ENCODE measurements around the gene ACAD9.
"Not testable (repeated sequence)": the region's sequence is repeated elsewhere in the genome, so short reads cannot be mapped to it uniquely, and the experiment has no call there.

The ACAD9 gene

DNA sequence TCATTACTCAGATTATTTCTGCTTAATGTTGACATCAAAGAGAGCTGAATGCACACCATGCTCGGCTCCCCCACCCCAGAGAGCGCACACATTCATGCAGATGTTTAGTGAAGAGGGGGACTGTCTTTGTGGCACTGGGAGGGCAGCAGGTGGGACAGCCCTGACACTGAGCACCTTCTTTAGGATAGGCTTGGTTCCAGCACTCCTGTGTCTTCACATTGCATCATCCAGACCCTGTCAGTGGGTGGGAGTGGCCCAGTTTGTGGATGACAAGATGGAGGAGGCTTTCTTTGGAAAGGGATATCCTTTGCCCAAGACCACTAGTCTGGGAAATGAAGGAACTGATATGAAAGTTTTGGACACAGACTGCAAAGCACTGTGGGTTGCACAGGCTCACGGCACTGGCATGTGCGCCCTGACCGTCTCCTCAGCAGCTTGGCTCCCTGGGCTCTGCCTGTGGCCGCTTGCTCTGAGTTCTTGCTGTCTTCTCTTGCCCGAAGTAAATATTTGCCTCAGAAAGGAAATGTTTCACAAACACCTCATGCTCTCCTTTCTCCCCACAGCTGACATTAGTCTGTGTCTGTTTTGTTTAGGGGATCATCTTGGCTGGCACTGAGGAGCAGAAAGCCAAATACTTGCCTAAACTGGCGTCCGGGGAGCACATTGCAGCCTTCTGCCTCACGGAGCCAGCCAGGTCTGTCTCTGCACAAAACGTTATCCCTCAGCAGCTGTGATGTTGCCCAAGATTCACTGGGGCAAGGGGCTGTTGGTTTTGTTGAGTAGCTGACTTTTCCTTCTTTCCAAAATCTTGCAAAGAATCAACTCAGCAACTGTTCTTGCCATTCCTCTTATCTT lies 16.6 kb downstream of the ACAD9 start:
- DNase-seq (ENCODE audit: low spot score) = no peak

DNA sequence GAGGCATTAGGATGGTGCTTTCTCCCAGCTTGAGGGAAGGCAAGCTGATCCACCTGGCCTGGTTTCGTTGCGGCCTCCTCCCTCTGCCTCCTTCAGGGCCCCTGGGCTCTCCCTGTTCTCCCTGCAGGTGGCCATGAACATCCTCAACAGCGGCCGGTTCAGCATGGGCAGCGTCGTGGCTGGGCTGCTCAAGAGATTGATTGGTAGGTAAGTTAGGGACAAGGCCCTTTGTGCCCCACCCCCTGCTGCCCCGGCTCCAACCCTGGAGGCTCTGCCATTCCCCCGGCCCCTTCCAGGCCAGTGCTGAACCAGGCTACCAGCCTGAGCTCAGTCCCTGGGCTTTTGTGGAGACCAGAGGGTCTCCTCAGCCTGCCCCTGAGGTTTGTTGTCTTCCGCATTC lies 23.0 kb downstream of the ACAD9 start:
- no peak for DNase-seq (ENCODE audit: low spot score)

DNA sequence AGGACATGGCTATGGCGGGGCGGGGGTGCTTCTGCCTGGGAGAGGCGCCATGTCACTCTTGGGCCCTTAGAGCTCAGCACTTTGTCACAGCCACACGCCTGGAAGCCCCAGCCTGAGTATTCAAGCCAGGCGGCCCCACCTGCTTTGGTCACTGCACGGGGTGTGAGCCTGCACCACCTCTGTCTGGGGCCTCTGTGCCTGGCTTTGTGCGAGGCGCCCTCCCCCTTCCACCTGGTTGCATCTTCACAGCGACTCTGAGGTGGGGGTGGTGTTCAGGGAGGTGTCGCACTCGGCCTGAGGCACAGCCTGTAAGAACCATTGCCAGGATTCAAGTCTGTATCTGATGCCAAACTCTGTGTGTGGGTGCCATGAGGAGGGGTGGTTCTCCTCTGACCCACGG lies 24.1 kb downstream of the ACAD9 start:
- DNase-seq (ENCODE audit: low spot score) = no peak

DNA sequence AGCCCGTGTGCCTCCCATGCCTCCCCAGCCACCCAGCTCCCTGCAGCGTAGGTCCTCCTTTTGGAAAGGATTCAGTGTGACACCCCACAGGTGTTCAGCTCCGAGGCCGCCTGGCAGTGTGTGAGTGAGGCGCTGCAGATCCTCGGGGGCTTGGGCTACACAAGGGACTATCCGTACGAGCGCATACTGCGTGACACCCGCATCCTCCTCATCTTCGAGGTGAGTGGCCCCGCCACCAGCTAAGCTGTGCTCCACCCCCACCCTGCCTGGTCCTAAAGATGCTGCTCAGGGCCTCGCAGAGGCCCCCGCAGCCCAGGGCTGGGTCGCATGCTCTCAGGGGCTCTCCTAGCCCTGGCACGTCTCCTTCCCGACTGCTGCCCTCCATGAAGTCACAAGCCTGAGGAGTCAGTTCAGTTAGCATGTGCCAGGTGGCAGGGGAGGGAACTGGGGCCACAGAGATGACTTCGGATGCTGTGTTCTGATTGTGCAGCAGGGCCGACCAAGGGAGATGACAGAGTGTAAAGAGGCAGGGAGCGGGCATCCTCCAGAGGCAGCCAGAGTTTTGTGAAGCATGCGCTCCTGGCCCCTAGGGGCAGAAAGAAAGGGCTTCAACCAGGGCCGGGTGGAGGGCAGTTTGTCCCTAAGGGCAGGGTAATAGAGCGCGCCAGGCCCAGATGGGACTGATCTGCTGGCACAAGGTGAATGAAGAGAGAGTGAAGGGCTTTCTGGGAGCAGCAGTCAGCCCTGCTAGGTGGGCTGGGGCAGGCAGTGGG lies 26.8 kb downstream of the ACAD9 start:
- no peak for DNase-seq (ENCODE audit: low spot score)

DNA sequence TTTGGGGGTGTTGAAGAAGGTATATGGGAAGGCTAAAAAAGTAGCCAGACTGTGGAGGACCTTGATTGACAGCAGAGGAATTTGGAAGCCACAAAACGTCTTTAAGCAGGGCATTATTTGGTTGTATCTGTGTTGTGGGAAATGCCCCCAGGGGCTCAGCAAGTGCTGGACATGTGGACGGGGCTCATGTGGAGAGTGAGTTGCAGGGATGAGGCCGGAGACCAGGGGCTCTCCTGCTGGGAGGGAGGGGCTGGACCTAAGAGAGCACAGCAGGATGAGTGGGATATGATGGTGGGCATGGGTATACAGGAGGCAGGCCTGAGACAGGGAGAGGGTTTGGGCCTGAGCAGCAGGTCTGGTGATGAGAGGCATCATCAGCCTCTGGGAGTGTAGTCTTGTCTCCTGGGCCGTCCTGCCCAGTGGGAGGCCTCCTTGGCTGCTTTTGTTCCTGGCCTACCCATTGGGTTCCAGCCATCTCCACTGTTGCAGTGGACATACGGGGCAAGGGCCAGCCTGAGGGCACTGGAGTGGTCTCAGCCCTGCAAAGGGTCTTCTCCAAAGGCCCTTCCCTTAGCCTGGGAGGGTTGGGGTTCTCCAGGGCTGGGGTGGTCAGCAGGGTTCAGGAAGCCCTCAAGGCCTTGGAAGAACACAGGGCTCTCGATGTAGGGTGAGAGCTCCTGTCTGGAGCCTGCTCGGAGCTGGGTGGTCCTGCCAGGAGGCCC lies 27.5 kb downstream of the ACAD9 start:
- DNase-seq (ENCODE audit: low spot score) = no peak

DNA sequence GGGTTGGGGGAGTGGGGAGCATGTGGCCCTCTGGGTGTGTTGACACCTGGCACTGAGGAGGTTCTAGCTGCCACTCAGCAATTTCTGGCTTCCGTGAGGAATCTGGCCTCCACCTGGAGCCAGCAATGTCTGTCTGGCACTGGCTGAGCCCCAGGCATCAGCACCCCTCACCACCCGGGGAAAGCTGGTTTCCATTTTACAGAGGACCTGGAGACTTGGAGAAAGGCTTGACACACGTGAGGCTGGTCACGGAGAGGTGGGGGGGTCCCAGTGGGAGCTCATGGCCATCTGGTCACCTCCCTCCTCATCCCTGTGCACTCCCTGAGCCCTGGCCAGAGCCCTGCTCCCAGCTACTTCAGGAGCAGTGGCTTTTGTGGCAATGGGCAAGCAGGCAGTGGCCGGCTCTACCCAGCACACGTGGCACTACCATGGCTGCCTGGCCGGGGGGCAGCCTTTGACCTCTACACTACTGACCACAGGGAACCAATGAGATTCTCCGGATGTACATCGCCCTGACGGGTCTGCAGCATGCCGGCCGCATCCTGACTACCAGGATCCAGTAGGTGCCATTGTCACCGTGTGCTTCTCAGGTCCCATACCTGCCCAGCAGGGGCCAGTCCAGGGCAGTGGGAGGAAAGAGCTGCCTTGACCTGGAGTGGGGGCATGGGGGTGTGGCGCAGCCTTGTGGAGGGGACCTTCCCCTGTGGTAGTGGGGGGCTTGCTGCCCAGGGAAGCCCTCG lies 28.5 kb downstream of the ACAD9 start:
- DNase-seq (ENCODE audit: low spot score) = no peak

DNA sequence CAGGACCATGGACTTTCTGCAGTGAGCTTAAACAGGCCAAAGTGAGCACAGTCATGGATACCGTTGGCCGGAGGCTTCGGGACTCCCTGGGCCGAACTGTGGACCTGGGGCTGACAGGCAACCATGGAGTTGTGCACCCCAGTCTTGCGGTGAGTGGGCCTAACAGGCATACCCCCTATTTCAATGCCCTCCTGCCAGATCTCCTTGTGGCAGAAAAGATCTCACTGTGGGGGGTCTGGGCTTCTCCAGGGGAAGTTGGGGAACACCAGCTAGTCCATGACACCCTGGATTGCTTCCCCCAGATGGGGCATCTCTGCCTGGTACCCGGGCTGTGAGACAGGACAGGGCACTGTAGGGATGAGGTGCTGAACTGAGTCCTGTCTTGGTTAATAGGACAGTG lies 29.5 kb downstream of the ACAD9 start:
- DNase-seq (ENCODE audit: low spot score) = no peak

DNA sequence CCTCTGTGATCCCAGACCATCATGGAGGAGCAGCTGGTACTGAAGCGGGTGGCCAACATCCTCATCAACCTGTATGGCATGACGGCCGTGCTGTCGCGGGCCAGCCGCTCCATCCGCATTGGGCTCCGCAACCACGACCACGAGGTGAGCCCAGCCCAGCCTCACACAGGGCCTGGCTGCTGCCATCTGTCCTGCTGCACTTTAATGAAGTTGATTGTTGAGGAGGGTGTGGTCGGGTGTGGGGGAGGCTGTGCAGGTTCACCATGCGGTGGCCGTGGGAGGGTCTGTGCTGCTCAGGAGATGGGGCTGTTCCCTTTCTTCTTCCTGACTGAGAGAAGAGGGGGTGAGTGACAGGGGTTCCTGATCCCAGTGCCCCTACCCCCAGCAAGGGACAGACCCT lies 30.6 kb downstream of the ACAD9 start:
- no peak for DNase-seq (ENCODE audit: low spot score)

DNA sequence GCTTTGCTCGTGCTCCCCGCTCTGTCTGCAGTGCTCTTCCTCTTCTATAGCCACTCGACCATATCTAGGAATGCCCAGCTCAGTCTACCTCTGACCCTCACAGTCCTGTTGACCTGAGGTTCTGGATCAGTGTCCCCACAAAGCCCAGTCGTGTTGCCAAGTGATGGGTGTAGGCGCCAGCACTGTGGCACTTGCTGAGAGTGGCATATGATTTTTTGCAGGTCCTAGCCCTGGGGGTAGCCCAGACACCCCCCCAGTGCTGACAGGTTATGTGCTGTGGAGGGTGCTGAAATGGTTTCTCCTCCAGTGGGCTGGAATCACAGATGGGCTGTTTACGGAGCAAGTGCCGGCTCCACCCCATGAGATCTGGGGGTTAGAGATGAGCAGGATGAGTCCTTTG lies 32.5 kb downstream of the ACAD9 start:
- no peak for DNase-seq (ENCODE audit: low spot score)

DNA sequence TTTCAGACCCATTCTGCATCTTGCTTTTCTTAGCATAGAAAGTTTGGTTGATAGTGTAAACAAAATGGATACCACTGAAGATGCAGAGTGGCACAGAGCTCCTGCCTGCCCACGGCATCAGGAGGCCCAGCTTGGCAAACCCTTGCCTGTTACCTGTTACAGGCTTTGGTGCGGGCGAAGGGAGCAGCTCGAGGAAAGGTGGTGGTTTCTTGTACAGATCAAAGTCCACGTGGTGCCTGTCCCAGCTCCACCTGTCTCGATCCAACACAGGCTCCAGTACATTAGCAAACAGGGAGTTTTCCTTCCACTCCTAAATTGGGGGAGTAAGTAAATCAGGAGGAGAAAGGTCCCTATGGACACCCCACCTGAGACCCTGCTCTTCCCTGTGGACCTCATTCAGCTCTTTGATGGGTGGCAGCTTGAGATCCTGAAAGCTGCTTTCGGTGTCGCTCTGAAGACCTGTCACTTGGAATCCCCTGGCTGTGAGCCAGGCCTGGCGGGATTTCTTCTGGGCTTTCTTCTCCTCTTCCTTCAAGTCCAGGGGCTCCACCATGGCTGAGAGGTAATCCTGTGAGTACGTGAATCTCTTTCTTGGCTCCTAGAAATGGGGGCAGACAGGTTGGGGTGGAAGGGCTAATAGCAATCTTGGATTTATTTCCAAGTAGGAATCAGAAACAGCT lies 35.7 kb downstream of the ACAD9 start:
- DNase-seq (ENCODE audit: low spot score) = no peak

DNA sequence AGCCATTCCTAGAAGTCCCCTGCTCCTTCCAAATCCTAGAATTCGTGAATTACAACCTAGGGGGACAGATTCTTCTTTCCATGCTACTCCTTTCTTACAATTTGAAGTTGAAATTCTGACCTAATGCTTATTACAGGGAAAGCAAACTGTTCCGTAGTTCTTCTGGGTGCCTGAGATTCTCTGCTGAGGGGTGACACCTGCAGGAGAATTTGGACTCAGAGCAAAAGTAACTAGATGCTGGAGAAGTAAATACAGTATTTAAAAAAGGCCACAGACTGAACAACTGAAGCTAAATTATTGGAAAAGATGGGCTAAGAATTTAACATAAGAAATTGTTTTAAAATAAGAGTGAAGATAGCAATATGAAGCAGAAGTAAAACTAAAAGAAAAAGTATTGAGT lies 37.9 kb downstream of the ACAD9 start:
- DNase-seq (ENCODE audit: low spot score) = no peak

DNA sequence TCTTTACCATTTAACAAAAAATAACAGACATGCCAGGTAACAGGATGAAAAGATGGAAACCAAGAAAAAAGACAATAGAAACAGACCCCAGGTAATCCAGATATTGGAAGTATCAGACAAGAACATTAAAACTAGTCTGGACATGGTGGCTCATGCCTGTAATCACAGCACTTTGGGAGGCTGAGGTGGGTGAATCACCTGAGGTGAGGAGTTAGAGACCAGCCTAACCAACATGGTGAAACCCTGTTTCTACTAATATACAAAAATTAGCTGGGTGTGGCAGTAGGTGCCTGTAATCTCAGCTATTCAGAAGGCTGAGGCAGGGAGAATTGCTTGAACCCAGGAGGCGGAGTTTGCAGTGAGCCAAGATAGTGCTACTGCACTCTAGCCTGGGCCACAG lies 40.6 kb downstream of the ACAD9 start:
- no peak for DNase-seq (ENCODE audit: low spot score)

DNA sequence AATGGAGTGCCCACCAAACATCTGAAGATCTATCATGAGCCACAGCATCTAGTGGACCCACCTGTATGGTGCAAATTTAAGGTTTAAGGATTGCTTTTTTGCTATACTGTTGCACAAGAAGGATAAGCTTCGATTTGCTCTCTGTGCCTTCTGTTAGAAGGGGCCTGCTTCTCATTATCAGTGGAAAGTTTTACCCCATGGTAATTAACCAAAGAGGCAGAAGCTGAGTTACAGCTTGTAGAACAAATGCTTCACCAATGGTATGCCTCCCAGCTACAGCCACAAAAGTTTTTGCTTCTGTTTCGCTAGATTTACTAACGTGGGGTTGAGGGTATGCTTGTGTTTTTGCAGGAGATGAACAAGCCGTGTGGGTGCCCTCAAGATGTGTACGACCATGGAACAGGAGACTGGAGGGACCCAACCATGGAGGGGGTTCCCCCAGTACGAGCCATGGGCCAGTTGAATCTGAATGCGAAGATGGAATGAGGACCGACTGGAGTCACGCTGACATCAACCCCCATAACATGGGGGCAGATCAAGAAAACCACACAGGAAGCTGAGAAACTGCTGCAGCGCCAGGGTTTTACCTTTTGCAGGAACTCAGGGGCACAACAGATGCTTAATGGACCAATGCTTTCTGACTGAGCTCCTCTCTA lies 43.5 kb downstream of the ACAD9 start:
- DNase-seq (ENCODE audit: low spot score) = no peak

DNA sequence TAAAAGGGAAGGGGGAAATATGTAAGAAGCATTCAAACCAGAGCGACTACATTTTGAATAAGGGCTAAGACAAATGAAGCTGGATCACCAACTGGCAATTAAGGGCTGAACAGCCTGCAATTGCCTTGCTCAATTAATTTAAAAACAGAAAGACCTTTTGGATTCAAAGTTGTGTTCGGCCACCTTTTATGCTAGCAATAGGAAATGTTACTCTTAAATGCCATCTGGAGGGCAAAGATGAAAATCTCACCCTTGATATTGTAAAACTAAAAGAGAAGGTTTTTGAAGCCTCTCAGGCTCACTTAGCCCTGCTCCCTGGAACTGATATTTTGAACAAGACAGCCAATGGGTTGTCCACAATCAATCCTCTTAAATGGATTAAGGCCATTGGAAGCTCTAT lies 44.2 kb downstream of the ACAD9 start:
- DNase-seq (ENCODE audit: low spot score) = no peak

DNA sequence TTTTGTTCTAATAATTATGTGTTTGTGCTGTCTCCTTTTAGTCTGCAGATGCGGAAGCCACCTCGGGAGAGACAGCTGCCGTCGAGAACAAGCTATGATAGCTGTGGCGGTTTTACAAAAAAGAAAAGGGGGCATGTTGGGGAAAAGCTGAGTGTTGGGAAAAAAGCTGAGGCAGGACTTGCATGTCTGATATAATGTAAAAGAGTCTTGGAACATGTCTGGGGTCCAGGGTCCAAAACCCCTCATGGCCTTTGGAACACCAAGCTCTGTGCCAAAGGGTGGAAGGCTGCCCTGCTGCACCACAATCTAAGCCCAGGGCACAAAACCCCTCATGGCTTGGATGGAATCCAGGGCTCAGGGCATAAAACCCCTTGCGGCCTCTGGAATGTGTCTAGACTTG lies 44.6 kb downstream of the ACAD9 start:
- DNase-seq (ENCODE audit: low spot score) = not testable (repeated sequence)

DNA sequence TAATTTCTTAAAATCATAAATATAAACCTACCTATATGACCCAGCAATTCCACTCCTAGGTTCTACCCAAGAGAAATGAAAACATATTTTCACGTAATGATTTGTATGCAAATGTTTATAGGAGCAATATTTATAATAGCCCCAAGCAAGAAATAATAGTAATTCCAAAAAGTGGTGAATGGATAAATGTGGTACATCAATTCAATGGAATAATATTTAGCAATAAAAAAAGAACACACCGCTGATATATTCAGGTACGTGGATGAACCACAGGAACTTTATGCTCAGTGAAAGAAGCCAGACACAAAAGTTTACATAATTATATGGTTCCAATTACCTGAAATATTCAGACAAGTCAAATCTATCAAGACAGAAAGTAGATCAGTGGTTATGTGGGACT lies 49.9 kb downstream of the ACAD9 start:
- DNase-seq (ENCODE audit: low spot score) = no peak

DNA sequence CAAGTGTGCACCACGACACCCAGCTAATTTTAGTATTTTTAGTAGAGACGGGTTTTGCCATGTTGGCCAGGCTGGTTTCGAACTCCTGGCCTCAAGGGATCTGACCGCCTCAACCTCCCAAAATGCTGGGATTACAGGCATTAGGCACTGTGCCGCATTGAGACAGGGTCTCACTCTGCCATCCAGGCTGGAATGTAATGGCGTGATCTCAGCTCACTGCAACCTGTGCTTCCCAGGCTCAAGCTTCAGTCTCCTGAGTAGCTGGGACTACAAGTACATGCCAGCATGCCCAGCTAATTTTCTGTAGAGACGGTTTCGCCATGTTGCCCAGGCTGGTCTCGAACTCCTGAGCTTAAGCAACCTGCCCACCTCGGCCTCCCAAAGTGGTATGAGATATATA lies 51.6 kb downstream of the ACAD9 start:
- no peak for DNase-seq (ENCODE audit: low spot score)

DNA sequence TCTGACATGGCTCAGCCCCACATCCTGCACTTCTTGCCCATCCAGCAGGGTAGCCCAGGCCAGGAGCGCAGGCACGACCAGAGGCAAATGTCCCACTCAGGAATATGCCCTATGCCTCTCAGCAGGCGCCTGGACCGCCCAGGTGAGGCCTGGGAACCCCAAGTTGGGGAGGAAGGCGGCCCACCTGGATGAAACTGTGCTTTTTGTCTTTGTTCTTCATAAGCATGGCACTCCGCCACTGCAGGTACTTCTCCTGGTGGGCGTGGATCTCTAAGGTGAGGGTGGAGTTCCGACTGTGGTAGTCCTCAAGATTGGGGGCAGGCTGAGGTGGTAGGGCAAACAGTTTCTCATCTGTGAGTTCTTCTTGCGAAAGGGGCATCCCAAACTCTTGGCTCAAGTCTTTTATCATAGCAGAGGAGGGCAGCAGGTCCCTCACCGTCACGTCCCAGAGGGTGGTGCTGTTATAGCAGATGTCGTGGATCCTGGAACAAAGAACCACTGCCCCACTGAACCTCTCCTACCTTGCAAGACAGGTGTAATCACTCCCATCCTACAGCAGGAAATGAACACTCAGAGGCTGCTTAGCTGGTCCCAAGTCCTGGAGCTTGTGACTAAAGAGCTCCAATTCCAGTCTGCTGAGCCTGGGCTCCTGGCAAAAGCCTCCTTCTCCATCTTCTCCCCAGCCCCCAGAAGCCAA lies 53.2 kb downstream of the ACAD9 start:
- DNase-seq (ENCODE audit: low spot score) = no peak

DNA sequence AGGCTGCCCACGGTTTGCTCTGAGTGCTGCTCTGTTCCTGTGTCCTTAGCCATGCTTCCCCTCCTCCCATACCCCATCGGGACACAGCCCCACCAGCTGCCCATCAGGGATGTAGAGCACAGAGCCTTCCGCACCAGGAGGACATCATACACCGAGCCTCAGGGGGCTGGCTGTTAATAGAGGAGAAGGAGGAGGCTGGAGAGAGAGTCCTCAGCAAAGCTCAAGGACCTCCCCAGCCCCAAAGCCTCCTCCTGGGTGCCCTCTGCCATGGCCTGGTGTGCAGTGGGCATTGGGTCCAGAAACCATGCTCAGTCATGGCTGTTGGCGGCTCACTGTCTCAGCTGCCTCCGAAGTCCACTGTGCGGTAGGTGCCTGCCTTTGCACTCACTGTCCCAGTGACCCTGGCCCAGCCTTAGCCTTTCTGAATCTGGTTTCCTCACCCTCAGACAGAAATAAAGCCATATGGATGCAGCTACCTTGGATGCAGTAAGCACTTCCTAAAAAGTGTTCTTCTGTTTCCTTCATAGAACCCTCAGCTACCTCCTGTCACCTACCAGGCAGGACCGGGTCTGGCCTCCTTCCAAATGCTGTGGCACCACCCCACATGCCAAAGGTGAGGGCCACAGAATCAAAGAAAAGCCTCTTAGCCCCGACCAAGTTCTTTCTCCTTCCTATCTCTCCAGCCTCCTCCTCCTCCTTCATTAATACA lies 53.9 kb downstream of the ACAD9 start:
- DNase-seq (ENCODE audit: low spot score) = no peak

DNA sequence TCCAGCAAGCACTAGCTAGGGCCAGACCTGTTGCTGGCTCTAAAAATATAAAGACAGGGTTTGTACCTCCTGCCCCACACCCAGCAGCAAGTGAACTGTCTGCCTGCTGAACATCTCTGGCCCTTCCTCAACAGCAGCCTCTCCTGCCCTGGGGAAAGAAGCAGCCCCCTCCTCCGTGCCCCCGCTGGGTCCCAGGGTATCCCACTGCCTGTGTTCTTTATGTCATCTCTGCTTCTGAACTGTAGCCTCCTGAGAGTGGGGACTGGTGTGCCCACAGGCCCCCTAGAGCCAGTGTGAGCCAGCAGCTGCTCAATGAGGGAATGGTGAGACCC lies 54.5 kb downstream of the ACAD9 start:
- no peak for DNase-seq (ENCODE audit: low spot score)
